Body of pancreas (tissue), 4 donors: ENCODE data around the gene SLC25A40.
"Not testable (repeated sequence)": the region's sequence is repeated elsewhere in the genome, so short reads cannot be mapped to it uniquely, and the experiment has no call there.

Source experiments
- CTCF ChIP-seq, 7 experiments: fragments of 450-650 bp in 4 of 7; fragments of 200-600 bp in 3 of 7; sonication (generic) in 3 of 7; IDR thresholded peaks; one replicate each; pipeline ENCODE4 v1.5.1; 2016 to 2019; ENCODE audit warnings: antibody characterized with exemption in 7 of 7
- POLR2A ChIP-seq, 3 donors: fragments of 450-650 bp; IDR thresholded peaks; one replicate each; pipeline ENCODE4 v1.6.1; 2016; ENCODE audit warnings: antibody characterized with exemption in 3 of 3, mild to moderate bottlenecking in 2 of 3

- not testable (repeated sequence) for TF ChIP-seq CTCF, POLR2A (IDR thresholded peaks at IDR 0.05)
These were observed 54.1 kb downstream of the SLC25A40 start for GRCh38 chr7:87822056-87822455.
